ENCODE measurements around the gene CORO2A. TPM values are rescaled to one million over a fixed set of nuclear protein-coding genes. Genes with fewer than 3 reads are reported as not detected.
"Not testable (repeated sequence)": the region's sequence is repeated elsewhere in the genome, so short reads cannot be mapped to it uniquely, and the experiment has no call there.

CORO2A gene
- total RNA-seq, 1 experiment from 2014 or later, result 24.3 TPM

GRCh38 chr9:98120476-98120875 is 72.0 kb downstream of the CORO2A start:
- CTCF ChIA-PET, result no interaction called here
- H3K27me3 Mint-ChIP-seq (ENCODE audit: unreplicated experiment), result no peaks in the 10 kb centered on the region
- H3K36me3 Mint-ChIP-seq (ENCODE audit: insufficient read depth, unreplicated experiment), result peaks cover 30% of the 10 kb centered on the region
- no peaks in the 10 kb centered on the region for H3K9me3 Mint-ChIP-seq (ENCODE audit: low read depth, unreplicated experiment)
- peak overlapping the region; percentile 78 for H3K27ac Mint-ChIP-seq (ENCODE audit: unreplicated experiment)
- no peak overlapping the region for H3K4me3 Mint-ChIP-seq (ENCODE audit: low read depth, unreplicated experiment)
- DNase-seq, result no peak
- TF ChIP-seq, protein P1, sequence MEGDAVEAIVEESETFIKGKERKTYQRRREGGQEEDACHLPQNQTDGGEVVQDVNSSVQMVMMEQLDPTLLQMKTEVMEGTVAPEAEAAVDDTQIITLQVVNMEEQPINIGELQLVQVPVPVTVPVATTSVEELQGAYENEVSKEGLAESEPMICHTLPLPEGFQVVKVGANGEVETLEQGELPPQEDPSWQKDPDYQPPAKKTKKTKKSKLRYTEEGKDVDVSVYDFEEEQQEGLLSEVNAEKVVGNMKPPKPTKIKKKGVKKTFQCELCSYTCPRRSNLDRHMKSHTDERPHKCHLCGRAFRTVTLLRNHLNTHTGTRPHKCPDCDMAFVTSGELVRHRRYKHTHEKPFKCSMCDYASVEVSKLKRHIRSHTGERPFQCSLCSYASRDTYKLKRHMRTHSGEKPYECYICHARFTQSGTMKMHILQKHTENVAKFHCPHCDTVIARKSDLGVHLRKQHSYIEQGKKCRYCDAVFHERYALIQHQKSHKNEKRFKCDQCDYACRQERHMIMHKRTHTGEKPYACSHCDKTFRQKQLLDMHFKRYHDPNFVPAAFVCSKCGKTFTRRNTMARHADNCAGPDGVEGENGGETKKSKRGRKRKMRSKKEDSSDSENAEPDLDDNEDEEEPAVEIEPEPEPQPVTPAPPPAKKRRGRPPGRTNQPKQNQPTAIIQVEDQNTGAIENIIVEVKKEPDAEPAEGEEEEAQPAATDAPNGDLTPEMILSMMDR (IDR thresholded peaks at IDR 0.05; ENCODE audit: unreplicated experiment), result no peak
- peaks cover 27% of the 10 kb centered on the region for H3K4me1 Mint-ChIP-seq (ENCODE audit: low read depth, unreplicated experiment)
- BruUV-seq (replicated peaks), result no TSS peak
- intact Hi-C loops (cut with micrococcal nuclease; ENCODE audit: unreplicated experiment), result no loop called here

- Mint-ChIP-seq H3K9me3 (ENCODE audit: low read depth, unreplicated experiment) (no peaks in the 10 kb centered on the region), H3K4me3 (ENCODE audit: low read depth, unreplicated experiment) (peak within 1 kb of the TSS; percentile 94), H3K4me1 (ENCODE audit: low read depth, unreplicated experiment) (peaks cover 27% of the 10 kb centered on the region), H3K27me3 (ENCODE audit: unreplicated experiment) (no peaks in the 10 kb centered on the region), H3K36me3 (ENCODE audit: insufficient read depth, unreplicated experiment) (peaks cover 26% of the 10 kb centered on the region), H3K27ac (ENCODE audit: unreplicated experiment) (peak within 1 kb of the TSS; percentile 87)
- intact Hi-C loops (cut with micrococcal nuclease; ENCODE audit: unreplicated experiment), result loop anchor here (2.0 to 5.0 kb wide), 2 partner anchors 72 to 143 kb away; no protein-coding TSS in a partner anchor
- DNase-seq, result peak; percentile 75
- CTCF ChIA-PET, result interaction anchor here (0.9 to 2.1 kb wide), 3 partner anchors 70 to 74 kb away, joined by 3 to 6 read pairs (median 4); partner anchors contain the start of gene CORO2A
- TF ChIP-seq, protein P1 (IDR thresholded peaks at IDR 0.05; ENCODE audit: unreplicated experiment), result no peak
- BruUV-seq (replicated peaks), result no TSS peak
These were observed 73.5 kb downstream of the CORO2A start, which contains the start of gene TRIM14 for GRCh38 chr9:98118640-98119601. TSS of gene TRIM14 (minus strand) at chr9:98119222. CDS start at chr9:98119188, 34 bp downstream.

DNA sequence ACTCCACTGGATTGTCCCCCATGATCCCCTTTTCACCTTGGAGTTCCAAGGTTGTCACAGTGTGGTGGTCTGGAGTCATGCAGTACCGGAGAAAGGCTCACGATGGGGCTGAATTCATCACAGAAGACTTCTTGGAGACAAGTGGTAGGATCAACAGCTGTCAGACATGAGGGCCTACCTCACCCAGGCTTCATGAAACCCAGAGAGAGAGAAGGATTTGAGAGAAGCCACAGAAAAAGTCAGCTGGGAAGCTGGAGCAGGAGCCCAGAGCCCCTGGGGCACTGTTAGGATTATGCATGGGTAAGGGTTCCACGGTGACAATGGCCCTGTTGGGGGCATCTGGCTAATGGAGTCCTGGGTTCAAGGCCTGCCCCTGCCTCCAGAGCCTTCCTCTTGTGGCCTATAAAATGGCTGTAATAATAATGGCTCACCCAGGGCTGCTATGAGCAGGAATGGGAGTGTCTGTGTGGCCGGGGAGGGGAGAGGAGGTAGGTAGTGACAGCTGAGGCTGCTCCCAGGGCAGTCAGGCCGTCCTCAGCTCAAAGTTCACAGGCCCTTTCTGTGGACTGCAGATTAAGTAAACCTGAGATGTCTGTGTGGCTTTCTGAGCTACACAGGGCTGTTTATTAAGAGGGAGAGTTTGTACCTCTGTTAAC is 74.3 kb downstream of the CORO2A start:
- peak overlapping the region; percentile 94 for H3K4me3 Mint-ChIP-seq (ENCODE audit: low read depth, unreplicated experiment)
- CTCF ChIA-PET, result interaction anchor here (1.8 to 2.1 kb wide), 2 partner anchors 74 to 75 kb away, joined by 4 to 6 read pairs; partner anchors contain the start of gene CORO2A
- TF ChIP-seq, protein P1 (IDR thresholded peaks at IDR 0.05; ENCODE audit: unreplicated experiment), result no peak
- no peaks in the 10 kb centered on the region for H3K9me3 Mint-ChIP-seq (ENCODE audit: low read depth, unreplicated experiment)
- peak overlapping the region; percentile 87 for H3K27ac Mint-ChIP-seq (ENCODE audit: unreplicated experiment)
- H3K36me3 Mint-ChIP-seq (ENCODE audit: insufficient read depth, unreplicated experiment), result peaks cover 25% of the 10 kb centered on the region
- peak; percentile 32 for DNase-seq
- BruUV-seq (replicated peaks), result TSS peak; percentile 47
- intact Hi-C loops (cut with micrococcal nuclease; ENCODE audit: unreplicated experiment), result loop anchor here (2.0 to 5.0 kb wide), 2 partner anchors 73 to 144 kb away; no protein-coding TSS in a partner anchor
- H3K4me1 Mint-ChIP-seq (ENCODE audit: low read depth, unreplicated experiment), result peaks cover 27% of the 10 kb centered on the region
- H3K27me3 Mint-ChIP-seq (ENCODE audit: unreplicated experiment), result no peaks in the 10 kb centered on the region

- intact Hi-C loops (cut with micrococcal nuclease; ENCODE audit: unreplicated experiment), result loop anchor here (5.0 kb wide), 1 partner anchor 145 kb away; no protein-coding TSS in a partner anchor
- Mint-ChIP-seq H3K36me3 (ENCODE audit: insufficient read depth, unreplicated experiment) (peaks cover 21% of the 10 kb centered on the region), H3K4me1 (ENCODE audit: low read depth, unreplicated experiment) (peaks cover 27% of the 10 kb centered on the region)
- BruUV-seq (replicated peaks); H3K27me3 Mint-ChIP-seq (ENCODE audit: unreplicated experiment); DNase-seq; H3K27ac Mint-ChIP-seq (ENCODE audit: unreplicated experiment); H3K4me3 Mint-ChIP-seq (ENCODE audit: low read depth, unreplicated experiment); H3K9me3 Mint-ChIP-seq (ENCODE audit: low read depth, unreplicated experiment): not testable (repeated sequence)
- CTCF ChIA-PET, result interaction anchor here (0.6 kb wide), 1 partner anchor 31 kb away, joined by 5 read pairs; no protein-coding TSS in a partner anchor
These were observed 75.3 kb downstream of the CORO2A start for GRCh38 chr9:98117097-98117496.

Data from Calu3 (cell line).